Esophagus squamous epithelium (tissue), 5 donors: Measurements from ENCODE around the gene CBX6. TPM values are rescaled to one million over a fixed set of nuclear protein-coding genes. Genes with fewer than 3 reads are reported as not detected.

Source experiments
- DNase-seq: peaks from one replicate; lab custom pipeline; 2025; lab: John Stamatoyannopoulos, UW
- H3K27ac ChIP-seq, 4 donors: fragments of 200-600 bp; sonication (generic); one replicate each; pipeline ENCODE4 v1.5.1; 2016 to 2019; ENCODE audit warnings: mild to moderate bottlenecking in 1 of 4
- H3K27me3 ChIP-seq, 4 donors: fragments of 200-600 bp; sonication (generic); 1 replicate in 3 of 4; 2 replicates in 1 of 4; pipeline versions ENCODE4 v1.5.1 to v1.6.0; 2017 to 2021; ENCODE audit warnings: antibody characterized with exemption in 1 of 4
- H3K36me3 ChIP-seq, 3 donors: fragments of 200-600 bp; sonication (generic); one replicate each; pipeline ENCODE4 v1.5.1; 2016 to 2019
- H3K4me1 ChIP-seq, 3 donors: fragments of 200-600 bp; sonication (generic); one replicate each; pipeline ENCODE4 v1.5.1; 2017 to 2019
- H3K4me3 ChIP-seq, 4 donors: fragments of 200-600 bp; sonication (generic); 1 replicate in 3 of 4; 2 replicates in 1 of 4; pipeline ENCODE4 v1.5.1; 2016 to 2019; ENCODE audit warnings: mild to moderate bottlenecking in 2 of 4, moderate library complexity in 1 of 4
- H3K9me3 ChIP-seq, 3 donors: fragments of 200-600 bp; sonication (generic); one replicate each; pipeline ENCODE4 v1.5.1; 2016 to 2019
- POLR2A ChIP-seq, 4 donors: fragments of 450-650 bp; IDR thresholded peaks; one replicate each; pipeline ENCODE4 v1.6.1; 2017; ENCODE audit warnings: antibody characterized with exemption in 4 of 4, mild to moderate bottlenecking in 4 of 4, moderate library complexity in 3 of 4
- WGBS, 2 donors: methylation state at CpG; one replicate each; pipeline ENCODE4 v1.1.5; 2018; 5-methylcytosine and 5-hydroxymethylcytosine counted together
- intact Hi-C: fragments of 100-400 bp; cut with DNase I; formaldehyde crosslinking; loops from one replicate; pipeline ENCODE4 v1.15.0; 2022
- total RNA-seq, 4 donors: library from RNA; depleted of rRNA; stranded (reverse); fragments of >200 nt; gene quantifications; one replicate each; pipeline ENCODE4 v1.1.0, GENCODE V29; 2016
- TF ChIP-seq, protein P1 (sequence below), 6 experiments: fragments of 450-650 bp in 4 of 6; fragments of 200-600 bp in 2 of 6; sonication (generic) in 2 of 6; IDR thresholded peaks; one replicate each; pipeline ENCODE4 v1.5.1; 2016 to 2019; ENCODE audit warnings: antibody characterized with exemption in 6 of 6, mild to moderate bottlenecking in 4 of 6, moderate library complexity in 4 of 6
- donor health status: DM: yes; HTN: yes; CAD: no.

Gene CBX6
- total RNA-seq, 4 donors from 2014 or later, result 7.8 to 27.7 (median 11.8) TPM

DNA sequence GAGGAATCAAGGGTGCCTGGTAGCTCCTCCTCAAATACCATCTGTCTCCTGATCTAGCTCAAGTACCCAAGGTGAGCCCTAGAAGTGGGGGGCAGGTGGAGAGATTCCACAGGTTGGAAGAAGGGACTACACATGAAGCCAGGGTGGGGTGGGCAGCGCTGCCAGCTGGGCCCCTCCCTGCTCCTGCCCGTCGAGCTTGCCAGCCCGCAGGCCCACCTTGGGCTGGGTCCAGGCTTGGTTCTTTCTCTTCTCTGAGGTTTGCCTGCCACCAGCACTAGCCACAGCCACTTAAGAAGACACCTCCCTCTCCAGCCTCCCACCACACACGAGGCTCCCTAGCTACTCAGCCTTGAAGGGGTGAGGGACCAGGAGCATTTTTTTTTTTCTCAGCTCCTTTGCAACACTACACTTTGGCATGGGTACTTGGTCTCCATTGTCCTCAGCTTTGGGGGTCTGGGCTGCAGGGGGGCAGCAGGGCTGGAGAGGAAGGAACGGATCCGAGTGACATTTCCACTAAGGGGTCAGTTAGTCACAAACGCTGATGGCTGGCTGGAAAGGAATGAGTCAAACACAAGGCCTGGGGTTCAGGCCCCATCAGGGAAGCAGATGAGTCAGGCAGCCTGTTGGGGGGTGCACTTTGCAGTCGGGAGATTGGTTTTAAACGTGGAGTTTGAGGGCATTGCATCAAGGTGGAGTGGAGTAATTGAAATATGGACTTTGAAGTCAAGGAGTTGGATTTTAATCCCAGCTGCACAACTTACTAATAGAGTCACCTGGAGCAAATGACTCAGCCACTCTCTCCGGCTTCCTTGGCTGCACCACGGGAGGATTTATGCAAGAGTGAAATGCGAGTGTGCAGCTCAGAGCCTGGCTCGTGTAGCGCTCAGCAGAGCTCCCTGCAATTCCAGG, 20.8 kb downstream of the CBX6 start:
- H3K27me3 ChIP-seq, result peaks cover 0 to 63% (median 0%) of the 10 kb centered on the region in 4 donors
- TF ChIP-seq POLR2A (IDR thresholded peaks at IDR 0.05), result no peak
- TF ChIP-seq, protein P1, sequence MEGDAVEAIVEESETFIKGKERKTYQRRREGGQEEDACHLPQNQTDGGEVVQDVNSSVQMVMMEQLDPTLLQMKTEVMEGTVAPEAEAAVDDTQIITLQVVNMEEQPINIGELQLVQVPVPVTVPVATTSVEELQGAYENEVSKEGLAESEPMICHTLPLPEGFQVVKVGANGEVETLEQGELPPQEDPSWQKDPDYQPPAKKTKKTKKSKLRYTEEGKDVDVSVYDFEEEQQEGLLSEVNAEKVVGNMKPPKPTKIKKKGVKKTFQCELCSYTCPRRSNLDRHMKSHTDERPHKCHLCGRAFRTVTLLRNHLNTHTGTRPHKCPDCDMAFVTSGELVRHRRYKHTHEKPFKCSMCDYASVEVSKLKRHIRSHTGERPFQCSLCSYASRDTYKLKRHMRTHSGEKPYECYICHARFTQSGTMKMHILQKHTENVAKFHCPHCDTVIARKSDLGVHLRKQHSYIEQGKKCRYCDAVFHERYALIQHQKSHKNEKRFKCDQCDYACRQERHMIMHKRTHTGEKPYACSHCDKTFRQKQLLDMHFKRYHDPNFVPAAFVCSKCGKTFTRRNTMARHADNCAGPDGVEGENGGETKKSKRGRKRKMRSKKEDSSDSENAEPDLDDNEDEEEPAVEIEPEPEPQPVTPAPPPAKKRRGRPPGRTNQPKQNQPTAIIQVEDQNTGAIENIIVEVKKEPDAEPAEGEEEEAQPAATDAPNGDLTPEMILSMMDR (IDR thresholded peaks at IDR 0.05), result no peak
- H3K4me1 ChIP-seq, result no peaks in the 10 kb centered on the region
- DNase-seq, result no peak
- intact Hi-C loops, result no loop called here
- 36 to 37% methylated on average over 13 to 14 of the region's 15 CpGs for WGBS, 2 donors
- H3K27ac ChIP-seq, result no peak overlapping the region
- H3K9me3 ChIP-seq, result no peaks in the 10 kb centered on the region
- H3K4me3 ChIP-seq, result no peak overlapping the region
- no peaks in the 10 kb centered on the region for H3K36me3 ChIP-seq

DNA sequence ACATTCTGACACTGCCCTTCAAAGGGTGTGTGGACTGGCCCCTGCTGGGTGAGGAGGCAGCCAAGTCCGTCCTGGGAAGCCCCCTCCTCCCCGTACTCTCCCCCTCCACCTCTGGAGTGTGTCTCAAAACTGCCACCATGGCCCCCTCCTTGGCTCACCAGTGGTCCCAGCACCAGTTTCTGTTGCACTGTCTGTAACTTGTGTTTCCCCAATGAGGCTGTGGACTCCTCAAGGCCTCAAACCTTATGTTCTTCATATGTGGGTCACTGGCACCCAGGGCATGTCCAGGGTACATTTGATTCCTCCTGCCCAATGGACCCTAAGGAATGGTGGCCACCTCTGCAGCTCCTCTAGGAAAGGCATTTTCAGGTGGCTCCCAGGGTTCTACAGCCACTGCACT, 21.6 kb downstream of the CBX6 start:
- no peaks in the 10 kb centered on the region for H3K36me3 ChIP-seq
- TF ChIP-seq POLR2A (IDR thresholded peaks at IDR 0.05), result no peak
- TF ChIP-seq, protein P1 (IDR thresholded peaks at IDR 0.05), result no peak
- DNase-seq, result no peak

DNA sequence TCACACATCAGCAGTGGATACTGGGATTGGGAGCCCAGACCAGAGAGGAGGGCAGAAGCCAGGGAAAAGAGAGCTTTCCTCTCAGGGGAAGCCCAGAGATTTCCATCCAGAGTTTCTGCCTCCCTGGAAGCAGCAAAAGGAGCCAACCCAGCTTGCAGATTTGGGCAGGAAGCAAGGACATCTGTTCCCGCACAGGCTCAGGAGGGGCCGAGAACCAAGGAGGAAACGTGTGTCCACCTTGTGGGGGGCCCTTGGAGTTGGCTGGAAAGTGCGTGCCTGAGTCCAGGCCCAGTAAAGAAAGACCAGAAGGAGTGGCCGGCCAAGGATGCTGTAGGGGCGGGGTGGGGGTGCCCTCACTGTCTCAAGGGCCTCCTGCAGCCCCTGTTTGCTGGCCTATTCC, 22.2 kb downstream of the CBX6 start:
- peaks cover 0 to 77% (median 0%) of the 10 kb centered on the region in 4 donors for H3K27me3 ChIP-seq
- no peak for DNase-seq
- 73 to 82% methylated on average over 3 to 6 of the region's 6 CpGs for WGBS, 2 donors
- no peak overlapping the region for H3K27ac ChIP-seq
- no peaks in the 10 kb centered on the region for H3K36me3 ChIP-seq
- H3K4me3 ChIP-seq, result no peak overlapping the region
- no peaks in the 10 kb centered on the region for H3K9me3 ChIP-seq
- intact Hi-C loops, result no loop called here
- H3K4me1 ChIP-seq, result no peaks in the 10 kb centered on the region
- TF ChIP-seq, protein P1 (IDR thresholded peaks at IDR 0.05), result no peak
- TF ChIP-seq POLR2A (IDR thresholded peaks at IDR 0.05), result no peak

More for the DNA sequence above, 21.6 kb downstream of the CBX6 start:
- Histone ChIP-seq H3K4me3 (no peak overlapping the region), H3K27ac (no peak overlapping the region), H3K27me3 (peaks cover 0 to 71% (median 0%) of the 10 kb centered on the region in 4 donors), H3K4me1 (no peaks in the 10 kb centered on the region), H3K9me3 (no peaks in the 10 kb centered on the region)
- intact Hi-C loops, result no loop called here
- 40 to 67% methylated on average over 1 of the region's 2 CpGs for WGBS, 2 donors

DNA sequence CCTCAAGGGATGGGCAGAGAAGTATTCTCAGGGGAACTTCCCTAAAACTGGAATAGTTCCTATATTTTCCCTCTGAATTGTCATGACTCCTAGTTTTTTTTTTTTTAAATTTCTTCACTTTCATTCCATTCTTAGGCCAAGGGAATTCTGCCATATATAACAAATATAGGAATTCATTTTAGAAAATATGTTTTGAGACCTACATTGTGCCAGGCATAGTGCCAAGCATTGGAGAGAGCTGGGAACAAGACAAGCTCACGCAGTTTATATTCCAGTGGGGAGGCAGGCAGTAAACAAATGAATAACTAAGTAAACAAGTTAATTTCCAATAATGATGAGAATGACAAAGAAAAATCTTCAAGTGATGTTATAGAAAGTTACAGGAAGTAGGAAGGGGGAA, 25.6 kb downstream of the CBX6 start:
- intact Hi-C loops, result no loop called here

More for the DNA sequence above, 25.6 kb downstream of the CBX6 start:
- Histone ChIP-seq H3K27me3 (peaks cover 0 to 90% (median 2%) of the 10 kb centered on the region in 4 donors), H3K4me1 (peaks cover 3 to 29% (median 14%) of the 10 kb centered on the region in 3 donors), H3K9me3 (no peaks in the 10 kb centered on the region), H3K27ac (no peak overlapping the region), H3K4me3 (no peak overlapping the region), H3K36me3 (no peaks in the 10 kb centered on the region)
- no peak for DNase-seq
- TF ChIP-seq, protein P1 (IDR thresholded peaks at IDR 0.05), result no peak
- no peak for TF ChIP-seq POLR2A (IDR thresholded peaks at IDR 0.05)
- 74 to 78% methylated on average over 1 of the region's 1 CpG for WGBS, 2 donors
